SK-N-MC (cell line): ENCODE results near the gene ASB6.

ENCODE experiments used
- EZH2 ChIP-seq: fragments of 200-600 bp; sonication (generic); IDR thresholded peaks from one replicate; pipeline ENCODE4 v1.6.1; 2017; ENCODE audit warnings: antibody characterized with exemption
- POLR2AphosphoS5 ChIP-seq: IDR thresholded peaks from 2 replicates; pipeline ENCODE4 v1.6.1; 2012; ENCODE audit warnings: mild to moderate bottlenecking, low read depth, low read length, borderline replicate concordance

- TF ChIP-seq EZH2, result no peak
- TF ChIP-seq POLR2AphosphoS5, result no peak
Observed at GRCh38 chr9:129650680-129651235, 8.8 kb upstream of the ASB6 start.
